ENCODE data around the gene APEH. TPM values are rescaled to one million over a fixed set of nuclear protein-coding genes. Genes with fewer than 3 reads are reported as not detected.

APEH gene
- total RNA-seq, 3 donors from 2014 or later (not counting 1 experiment from before 2014, with no cell fraction given) = 62.8 to 95.7 (median 77.5) TPM

DNA sequence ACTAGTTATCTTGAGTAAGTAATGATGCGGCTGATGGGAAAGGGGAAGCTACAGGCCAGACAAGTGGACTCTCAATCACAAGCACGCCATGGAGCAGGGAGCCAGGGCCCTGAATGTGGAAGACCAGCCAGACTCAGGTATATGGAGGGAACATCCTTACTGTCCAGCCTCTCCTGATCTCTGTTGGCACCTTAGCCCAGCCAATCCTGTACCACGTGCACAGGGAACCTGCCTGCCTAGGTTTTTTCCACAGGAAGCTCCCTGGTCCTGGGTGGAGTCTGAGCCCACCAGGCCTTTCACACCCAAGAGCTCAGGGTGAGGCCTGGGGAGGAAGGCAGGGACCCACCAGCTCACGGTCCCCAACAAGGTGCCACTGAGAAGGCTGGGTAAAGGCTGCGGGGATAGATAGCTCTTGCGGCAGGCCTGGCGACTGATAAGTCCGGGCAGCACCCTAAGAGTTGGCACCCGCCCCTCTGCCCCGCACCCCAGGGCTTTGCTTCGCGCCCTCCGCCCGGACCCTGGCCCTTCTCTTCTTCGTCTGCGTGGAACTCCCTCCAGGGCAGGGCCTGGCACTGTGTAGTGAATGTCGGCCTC, 933 bp upstream of the APEH start:
- H3K27me3 ChIP-seq (ENCODE audit: control insufficient read depth, insufficient read depth, low read length) = no peaks in the 10 kb centered on the region
- TF ChIP-seq, protein P1, sequence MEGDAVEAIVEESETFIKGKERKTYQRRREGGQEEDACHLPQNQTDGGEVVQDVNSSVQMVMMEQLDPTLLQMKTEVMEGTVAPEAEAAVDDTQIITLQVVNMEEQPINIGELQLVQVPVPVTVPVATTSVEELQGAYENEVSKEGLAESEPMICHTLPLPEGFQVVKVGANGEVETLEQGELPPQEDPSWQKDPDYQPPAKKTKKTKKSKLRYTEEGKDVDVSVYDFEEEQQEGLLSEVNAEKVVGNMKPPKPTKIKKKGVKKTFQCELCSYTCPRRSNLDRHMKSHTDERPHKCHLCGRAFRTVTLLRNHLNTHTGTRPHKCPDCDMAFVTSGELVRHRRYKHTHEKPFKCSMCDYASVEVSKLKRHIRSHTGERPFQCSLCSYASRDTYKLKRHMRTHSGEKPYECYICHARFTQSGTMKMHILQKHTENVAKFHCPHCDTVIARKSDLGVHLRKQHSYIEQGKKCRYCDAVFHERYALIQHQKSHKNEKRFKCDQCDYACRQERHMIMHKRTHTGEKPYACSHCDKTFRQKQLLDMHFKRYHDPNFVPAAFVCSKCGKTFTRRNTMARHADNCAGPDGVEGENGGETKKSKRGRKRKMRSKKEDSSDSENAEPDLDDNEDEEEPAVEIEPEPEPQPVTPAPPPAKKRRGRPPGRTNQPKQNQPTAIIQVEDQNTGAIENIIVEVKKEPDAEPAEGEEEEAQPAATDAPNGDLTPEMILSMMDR (IDR thresholded peaks at IDR 0.05) = no peak
- intact Hi-C loops (cut with micrococcal nuclease) = loop anchor here (5.0 kb wide), 1 partner anchor 581 kb away; the partner anchor contains the start of gene QRICH1
- ATAC-seq (no peak), DNase-seq (no peak)
- peaks cover 26% of the 10 kb centered on the region for H3K36me3 ChIP-seq (ENCODE audit: control insufficient read depth, insufficient read depth, low read length)
- peaks cover 14 to 33% of the 10 kb centered on the region in 2 donors for H3K4me1 Mint-ChIP-seq
- peaks cover 0 to 3% of the 10 kb centered on the region in 2 donors for H3K27me3 Mint-ChIP-seq (ENCODE audit: low read depth in 2 of 2)
- H3K9me3 ChIP-seq (ENCODE audit: control insufficient read depth, insufficient read depth, low read length) = no peaks in the 10 kb centered on the region
- H3K4me3 Mint-ChIP-seq = peak overlapping the region; percentile 95
- WGBS (ENCODE audit: insufficient coverage) = 18% methylated on average over 17 of the region's 17 CpGs
- peak overlapping the region; percentile 94 to 100 for H3K27ac Mint-ChIP-seq
- H3K4me3 ChIP-seq (ENCODE audit: low read length) = peak overlapping the region; percentile 80
- H3K4me1 ChIP-seq (ENCODE audit: control insufficient read depth, insufficient read depth, low read length) = peaks cover 23% of the 10 kb centered on the region
- no peaks in the 10 kb centered on the region for H3K9me3 Mint-ChIP-seq
- H3K36me3 Mint-ChIP-seq = no peaks in the 10 kb centered on the region
- peak overlapping the region; percentile 98 for H3K27ac ChIP-seq (ENCODE audit: low read length)

DNA sequence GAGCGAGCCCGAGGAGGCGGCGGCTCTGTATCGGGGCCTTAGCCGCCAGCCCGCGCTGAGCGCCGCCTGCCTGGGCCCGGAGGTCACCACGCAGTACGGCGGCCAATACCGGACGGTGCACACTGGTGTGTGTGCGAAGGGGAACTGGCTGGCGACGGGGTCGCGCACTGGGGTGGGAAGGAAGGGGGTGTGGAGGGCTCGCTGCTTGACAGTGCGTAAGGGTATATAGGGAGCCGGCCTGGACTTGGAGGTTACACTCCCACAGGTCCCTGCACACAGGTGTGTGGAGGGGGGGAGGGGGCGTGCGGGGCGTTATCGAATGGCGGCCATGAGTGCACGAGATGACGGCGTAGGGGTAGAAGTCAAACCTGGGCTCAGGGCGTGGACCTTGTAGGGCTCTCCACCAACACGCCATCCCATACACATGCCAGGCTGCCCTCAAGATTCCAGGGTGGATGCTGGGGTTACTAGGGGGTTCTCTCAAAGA, 389 bp downstream of the APEH start:
- DNase-seq (no peak), ATAC-seq (peak; percentile 5 to 15 (median 8))
- Mint-ChIP-seq H3K4me1 (peaks cover 14 to 33% of the 10 kb centered on the region in 2 donors), H3K36me3 (no peaks in the 10 kb centered on the region), H3K4me3 (peak overlapping the region; percentile 95), H3K27ac (peak overlapping the region; percentile 94 to 100), H3K27me3 (ENCODE audit: low read depth in 2 of 2) (no peaks in the 10 kb centered on the region), H3K9me3 (no peaks in the 10 kb centered on the region)
- Histone ChIP-seq H3K4me1 (ENCODE audit: control insufficient read depth, insufficient read depth, low read length) (peaks cover 23% of the 10 kb centered on the region), H3K27me3 (ENCODE audit: control insufficient read depth, insufficient read depth, low read length) (no peaks in the 10 kb centered on the region), H3K27ac (ENCODE audit: low read length) (no peak overlapping the region), H3K4me3 (ENCODE audit: low read length) (peak overlapping the region; percentile 80), H3K36me3 (ENCODE audit: control insufficient read depth, insufficient read depth, low read length) (peaks cover 39% of the 10 kb centered on the region), H3K9me3 (ENCODE audit: control insufficient read depth, insufficient read depth, low read length) (no peaks in the 10 kb centered on the region)
- WGBS (ENCODE audit: insufficient coverage) = 6% methylated on average over 32 of the region's 34 CpGs
- intact Hi-C loops (cut with micrococcal nuclease) = loop anchor here (5.0 kb wide), 1 partner anchor 582 kb away; the partner anchor contains the start of gene QRICH1
- TF ChIP-seq, protein P1 (IDR thresholded peaks at IDR 0.05) = no peak

DNA sequence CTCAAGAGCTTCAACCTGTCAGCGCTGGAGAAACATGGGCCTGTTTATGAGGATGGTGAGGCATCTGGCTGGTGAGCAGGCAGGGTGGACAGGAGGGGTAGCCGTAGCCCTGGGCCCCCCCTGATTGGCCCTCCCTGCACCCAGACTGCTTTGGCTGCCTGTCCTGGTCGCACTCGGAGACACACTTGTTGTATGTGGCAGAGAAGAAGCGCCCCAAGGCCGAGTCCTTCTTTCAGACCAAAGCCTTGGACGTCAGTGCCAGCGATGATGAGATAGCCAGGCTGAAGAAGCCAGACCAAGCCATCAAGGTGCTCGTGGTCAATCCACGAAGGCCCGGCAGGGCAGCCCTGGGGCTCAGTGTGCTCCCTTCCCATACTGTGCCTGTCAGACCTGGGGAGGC, 1.8 kb downstream of the APEH start:
- Histone ChIP-seq H3K9me3 (ENCODE audit: control insufficient read depth, insufficient read depth, low read length) (no peaks in the 10 kb centered on the region), H3K4me3 (ENCODE audit: low read length) (no peak overlapping the region), H3K27ac (ENCODE audit: low read length) (no peak overlapping the region), H3K36me3 (ENCODE audit: control insufficient read depth, insufficient read depth, low read length) (peaks cover 53% of the 10 kb centered on the region), H3K4me1 (ENCODE audit: control insufficient read depth, insufficient read depth, low read length) (peaks cover 23% of the 10 kb centered on the region), H3K27me3 (ENCODE audit: control insufficient read depth, insufficient read depth, low read length) (no peaks in the 10 kb centered on the region)
- TF ChIP-seq, protein P1 (IDR thresholded peaks at IDR 0.05) = no peak
- Mint-ChIP-seq H3K27me3 (ENCODE audit: low read depth in 2 of 2) (no peaks in the 10 kb centered on the region), H3K4me3 (no peak overlapping the region), H3K4me1 (peaks cover 20 to 42% of the 10 kb centered on the region in 2 donors), H3K36me3 (peaks cover 8% of the 10 kb centered on the region), H3K9me3 (no peaks in the 10 kb centered on the region), H3K27ac (no peak overlapping the region)
- intact Hi-C loops (cut with micrococcal nuclease) = no loop called here
- no peak for ATAC-seq
- no peak for DNase-seq
- WGBS (ENCODE audit: insufficient coverage) = 96% methylated on average over 11 of the region's 11 CpGs

Data from natural killer cell (primary cell).